Pons (tissue), 1 donor: Measurements from ENCODE around the gene SLC26A9.

Experiments
- DNase-seq: peaks from one replicate; pipeline ENCODE4 v3.0.0-alpha.2; 2016; ENCODE audit warnings: low spot score

The SLC26A9 gene

GRCh38 chr1:205943245-205943644 lies at the start of gene SLC26A9:
SLC26A9 (minus strand) TSS chr1:205943456; CDS start chr1:205935820, 7,636 bp downstream.
- no peak for DNase-seq

GRCh38 chr1:205992218-205992882 lies 49.1 kb upstream of the SLC26A9 start:
- DNase-seq: no peak

GRCh38 chr1:205991237-205991636 lies 48.0 kb upstream of the SLC26A9 start:
- DNase-seq: no peak

GRCh38 chr1:205990226-205990625 lies 47.0 kb upstream of the SLC26A9 start:
- no peak for DNase-seq

GRCh38 chr1:205989786-205990185 lies 46.5 kb upstream of the SLC26A9 start:
- no peak for DNase-seq

GRCh38 chr1:205988585-205988995 lies 45.3 kb upstream of the SLC26A9 start:
- DNase-seq: no peak

GRCh38 chr1:205986861-205987260 lies 43.6 kb upstream of the SLC26A9 start:
- no peak for DNase-seq

GRCh38 chr1:205986292-205986691 lies 43.0 kb upstream of the SLC26A9 start:
- no peak for DNase-seq

- no peak for DNase-seq
Observed at GRCh38 chr1:205985330-205986005, 42.2 kb upstream of the SLC26A9 start.

- DNase-seq: peak; percentile 88
Observed at GRCh38 chr1:205983925-205984725, 40.9 kb upstream of the SLC26A9 start.

- DNase-seq: no peak
Observed at GRCh38 chr1:205981257-205981656, 38.0 kb upstream of the SLC26A9 start.

- no peak for DNase-seq
Observed at GRCh38 chr1:205980237-205980870, 37.1 kb upstream of the SLC26A9 start.

- DNase-seq: no peak
Observed at GRCh38 chr1:205979301-205979700, 36.0 kb upstream of the SLC26A9 start.

GRCh38 chr1:205978676-205979075 lies 35.4 kb upstream of the SLC26A9 start:
- DNase-seq: no peak

GRCh38 chr1:205977402-205978014 lies 34.3 kb upstream of the SLC26A9 start:
- DNase-seq: peak; percentile 92

- peak; percentile 77 for DNase-seq
Observed at GRCh38 chr1:205976708-205977401, 33.6 kb upstream of the SLC26A9 start.

- DNase-seq: no peak
Observed at GRCh38 chr1:205976036-205976435, 32.8 kb upstream of the SLC26A9 start.

GRCh38 chr1:205975387-205975998 lies 32.2 kb upstream of the SLC26A9 start:
- no peak for DNase-seq

- no peak for DNase-seq
Observed at GRCh38 chr1:205974712-205975111, 31.5 kb upstream of the SLC26A9 start.

GRCh38 chr1:205973377-205974232 lies 30.3 kb upstream of the SLC26A9 start:
- DNase-seq: no peak
